Prostate gland (tissue), 2 donors: Measurements from ENCODE around the gene SLC13A3.

Experiments used
- POLR2A ChIP-seq: fragments of 450-650 bp; IDR thresholded peaks from one replicate; pipeline ENCODE4 v1.6.1; 2016; ENCODE audit warnings: antibody characterized with exemption, mild to moderate bottlenecking
- POLR2AphosphoS5 ChIP-seq: sonication (generic); formaldehyde crosslinking; IDR thresholded peaks from one replicate; pipeline ENCODE4 v1.6.1; 2017; ENCODE audit warnings: antibody characterized with exemption
- TF ChIP-seq, protein P1 (sequence below), 4 experiments: fragments of 200-600 bp in 2 of 4; fragments of 450-650 bp in 2 of 4; sonication (generic) in 2 of 4; IDR thresholded peaks; 1 replicate in 3 of 4; 2 replicates in 1 of 4; pipeline ENCODE4 v1.5.1; 2016 to 2019; ENCODE audit warnings: antibody characterized with exemption in 4 of 4, mild to moderate bottlenecking in 2 of 4, moderate library complexity in 2 of 4

DNA sequence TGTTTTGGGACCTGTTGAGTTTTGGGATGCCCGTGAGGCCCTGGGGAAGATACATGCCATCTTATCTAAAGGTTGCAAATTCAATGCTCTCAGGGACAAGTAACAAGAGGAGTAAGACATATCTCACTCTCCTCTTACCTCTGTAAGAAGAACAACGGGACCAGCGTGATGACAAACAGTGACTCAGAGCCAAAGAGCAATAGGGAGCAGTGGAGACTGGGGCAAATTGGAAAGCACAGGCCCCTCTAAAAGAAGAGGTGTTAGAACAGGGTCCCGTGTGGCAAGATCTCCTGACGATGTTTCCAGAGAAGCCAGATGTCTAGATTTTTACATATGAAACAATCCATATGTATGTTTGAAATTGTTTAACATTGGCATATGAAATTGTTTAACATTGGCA is 26.3 kb upstream of the SLC13A3 start:
- TF ChIP-seq, protein P1, sequence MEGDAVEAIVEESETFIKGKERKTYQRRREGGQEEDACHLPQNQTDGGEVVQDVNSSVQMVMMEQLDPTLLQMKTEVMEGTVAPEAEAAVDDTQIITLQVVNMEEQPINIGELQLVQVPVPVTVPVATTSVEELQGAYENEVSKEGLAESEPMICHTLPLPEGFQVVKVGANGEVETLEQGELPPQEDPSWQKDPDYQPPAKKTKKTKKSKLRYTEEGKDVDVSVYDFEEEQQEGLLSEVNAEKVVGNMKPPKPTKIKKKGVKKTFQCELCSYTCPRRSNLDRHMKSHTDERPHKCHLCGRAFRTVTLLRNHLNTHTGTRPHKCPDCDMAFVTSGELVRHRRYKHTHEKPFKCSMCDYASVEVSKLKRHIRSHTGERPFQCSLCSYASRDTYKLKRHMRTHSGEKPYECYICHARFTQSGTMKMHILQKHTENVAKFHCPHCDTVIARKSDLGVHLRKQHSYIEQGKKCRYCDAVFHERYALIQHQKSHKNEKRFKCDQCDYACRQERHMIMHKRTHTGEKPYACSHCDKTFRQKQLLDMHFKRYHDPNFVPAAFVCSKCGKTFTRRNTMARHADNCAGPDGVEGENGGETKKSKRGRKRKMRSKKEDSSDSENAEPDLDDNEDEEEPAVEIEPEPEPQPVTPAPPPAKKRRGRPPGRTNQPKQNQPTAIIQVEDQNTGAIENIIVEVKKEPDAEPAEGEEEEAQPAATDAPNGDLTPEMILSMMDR (IDR thresholded peaks at IDR 0.05) = no peak
- TF ChIP-seq POLR2A (no peak), POLR2AphosphoS5 (no peak)
